GM23338 (cell line): ENCODE results near the gene RASSF6.

Experiments
- EZH2 ChIP-seq: fragments of 200-600 bp; sonication (generic); IDR thresholded peaks from one replicate; pipeline ENCODE4 v1.8.0; 2017; ENCODE audit warnings: antibody characterized with exemption, mild to moderate bottlenecking, low read depth; ENCODE audit not compliant: unreplicated experiment
- EZH2phosphoT487 ChIP-seq: fragments of 200-600 bp; sonication (generic); IDR thresholded peaks from one replicate; pipeline ENCODE4 v1.8.1; 2018; ENCODE audit warnings: antibody characterized with exemption; ENCODE audit not compliant: unreplicated experiment
- TF ChIP-seq, protein P1 (sequence below), 2 experiments: fragments of 200-600 bp in 1 of 2; sonication (generic) in 1 of 2; conservative IDR thresholded peaks; 2 replicates each; pipeline versions ENCODE4 v1.5.1 to v1.6.1; 2016 to 2017; ENCODE audit warnings: antibody characterized with exemption in 2 of 2, low read depth in 2 of 2, mild to moderate bottlenecking in 2 of 2, moderate library complexity in 1 of 2
- TF ChIP-seq, protein P2 (sequence below): IDR thresholded peaks from one replicate; pipeline ENCODE4 v1.6.1; 2018; ENCODE audit warnings: antibody characterized with exemption; ENCODE audit not compliant: unreplicated experiment

DNA sequence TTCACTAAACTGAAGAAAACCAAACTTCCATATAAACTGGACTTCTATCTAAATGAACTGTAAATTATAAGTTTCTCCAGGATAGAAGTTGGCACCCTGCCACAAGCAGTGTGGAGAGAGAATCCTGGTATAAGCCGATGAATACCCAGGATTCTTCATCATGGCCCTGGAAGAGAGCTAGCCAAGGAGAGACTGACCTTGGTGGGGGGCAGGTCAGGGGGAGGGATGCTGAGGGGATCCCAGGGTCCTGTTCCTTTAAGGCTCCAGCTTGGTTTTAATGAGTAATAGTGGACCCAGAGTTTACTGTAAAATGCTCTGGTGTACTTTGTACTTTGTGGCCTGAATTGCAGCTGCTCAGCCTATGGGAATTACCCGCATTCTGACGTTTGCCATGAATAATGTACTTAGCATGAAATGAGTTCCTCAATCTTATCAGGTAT is 16.9 kb downstream of the RASSF6 start:
- TF ChIP-seq, protein P1, sequence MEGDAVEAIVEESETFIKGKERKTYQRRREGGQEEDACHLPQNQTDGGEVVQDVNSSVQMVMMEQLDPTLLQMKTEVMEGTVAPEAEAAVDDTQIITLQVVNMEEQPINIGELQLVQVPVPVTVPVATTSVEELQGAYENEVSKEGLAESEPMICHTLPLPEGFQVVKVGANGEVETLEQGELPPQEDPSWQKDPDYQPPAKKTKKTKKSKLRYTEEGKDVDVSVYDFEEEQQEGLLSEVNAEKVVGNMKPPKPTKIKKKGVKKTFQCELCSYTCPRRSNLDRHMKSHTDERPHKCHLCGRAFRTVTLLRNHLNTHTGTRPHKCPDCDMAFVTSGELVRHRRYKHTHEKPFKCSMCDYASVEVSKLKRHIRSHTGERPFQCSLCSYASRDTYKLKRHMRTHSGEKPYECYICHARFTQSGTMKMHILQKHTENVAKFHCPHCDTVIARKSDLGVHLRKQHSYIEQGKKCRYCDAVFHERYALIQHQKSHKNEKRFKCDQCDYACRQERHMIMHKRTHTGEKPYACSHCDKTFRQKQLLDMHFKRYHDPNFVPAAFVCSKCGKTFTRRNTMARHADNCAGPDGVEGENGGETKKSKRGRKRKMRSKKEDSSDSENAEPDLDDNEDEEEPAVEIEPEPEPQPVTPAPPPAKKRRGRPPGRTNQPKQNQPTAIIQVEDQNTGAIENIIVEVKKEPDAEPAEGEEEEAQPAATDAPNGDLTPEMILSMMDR (conservative IDR thresholded peaks at IDR 0.05; ENCODE audit: low read depth in 2 of 2), result no peak
- no peak for TF ChIP-seq EZH2phosphoT487
- no peak for TF ChIP-seq EZH2
- TF ChIP-seq, protein P2, sequence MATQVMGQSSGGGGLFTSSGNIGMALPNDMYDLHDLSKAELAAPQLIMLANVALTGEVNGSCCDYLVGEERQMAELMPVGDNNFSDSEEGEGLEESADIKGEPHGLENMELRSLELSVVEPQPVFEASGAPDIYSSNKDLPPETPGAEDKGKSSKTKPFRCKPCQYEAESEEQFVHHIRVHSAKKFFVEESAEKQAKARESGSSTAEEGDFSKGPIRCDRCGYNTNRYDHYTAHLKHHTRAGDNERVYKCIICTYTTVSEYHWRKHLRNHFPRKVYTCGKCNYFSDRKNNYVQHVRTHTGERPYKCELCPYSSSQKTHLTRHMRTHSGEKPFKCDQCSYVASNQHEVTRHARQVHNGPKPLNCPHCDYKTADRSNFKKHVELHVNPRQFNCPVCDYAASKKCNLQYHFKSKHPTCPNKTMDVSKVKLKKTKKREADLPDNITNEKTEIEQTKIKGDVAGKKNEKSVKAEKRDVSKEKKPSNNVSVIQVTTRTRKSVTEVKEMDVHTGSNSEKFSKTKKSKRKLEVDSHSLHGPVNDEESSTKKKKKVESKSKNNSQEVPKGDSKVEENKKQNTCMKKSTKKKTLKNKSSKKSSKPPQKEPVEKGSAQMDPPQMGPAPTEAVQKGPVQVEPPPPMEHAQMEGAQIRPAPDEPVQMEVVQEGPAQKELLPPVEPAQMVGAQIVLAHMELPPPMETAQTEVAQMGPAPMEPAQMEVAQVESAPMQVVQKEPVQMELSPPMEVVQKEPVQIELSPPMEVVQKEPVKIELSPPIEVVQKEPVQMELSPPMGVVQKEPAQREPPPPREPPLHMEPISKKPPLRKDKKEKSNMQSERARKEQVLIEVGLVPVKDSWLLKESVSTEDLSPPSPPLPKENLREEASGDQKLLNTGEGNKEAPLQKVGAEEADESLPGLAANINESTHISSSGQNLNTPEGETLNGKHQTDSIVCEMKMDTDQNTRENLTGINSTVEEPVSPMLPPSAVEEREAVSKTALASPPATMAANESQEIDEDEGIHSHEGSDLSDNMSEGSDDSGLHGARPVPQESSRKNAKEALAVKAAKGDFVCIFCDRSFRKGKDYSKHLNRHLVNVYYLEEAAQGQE, result no peak
